Limb (tissue), 2 donors: ENCODE results near the gene ZNF311.
A peak's percentile ranks its signal among the peaks of the same experiment; 100 is the strongest.
"Not testable (repeated sequence)": the region's sequence is repeated elsewhere in the genome, so short reads cannot be mapped to it uniquely, and the experiment has no call there.

Experiments
- DNase-seq, 2 donors: peaks; one replicate each; pipeline ENCODE4 v3.0.0-alpha.2; 2016; ENCODE audit errors: extremely low spot score in 2 of 2

Gene ZNF311

DNA sequence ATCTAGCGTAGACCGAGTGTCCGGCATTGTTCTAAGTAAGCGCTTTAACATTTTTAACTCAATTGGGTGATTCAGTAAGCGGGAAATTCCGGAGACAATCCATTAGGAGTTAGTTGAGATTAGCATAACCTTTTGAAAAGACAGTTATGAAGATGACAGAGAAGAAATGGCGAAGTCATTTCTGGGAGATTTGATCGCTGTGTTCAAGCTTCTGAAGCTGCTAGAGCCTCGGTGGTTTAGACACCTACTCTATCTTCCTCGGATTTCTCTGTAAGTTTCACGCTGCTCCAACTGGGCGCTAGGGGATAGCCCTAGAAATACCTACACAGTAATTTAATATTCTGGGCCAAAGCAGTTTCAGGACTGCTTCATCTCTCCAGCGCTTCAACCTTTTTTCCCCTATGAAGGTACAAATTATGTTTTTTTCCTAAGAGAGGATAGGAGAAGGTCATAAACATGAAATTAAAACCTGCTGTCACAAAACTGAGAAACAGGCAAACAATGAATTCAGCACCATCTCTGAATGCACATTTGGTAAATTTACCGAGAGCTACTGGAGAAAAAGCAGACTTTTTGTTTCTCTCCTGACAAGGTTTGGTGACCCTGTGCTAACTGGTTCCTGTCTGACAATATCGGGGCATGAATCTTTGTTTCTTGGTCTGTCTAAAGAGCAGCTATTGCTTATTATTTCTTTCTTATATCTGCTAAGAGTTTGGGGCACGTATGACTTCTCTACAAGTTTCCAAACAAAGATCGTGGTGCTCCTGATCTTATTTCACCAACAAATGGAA lies 22.4 kb downstream of the ZNF311 start:
- peak; percentile 47 to 73 for DNase-seq

DNA sequence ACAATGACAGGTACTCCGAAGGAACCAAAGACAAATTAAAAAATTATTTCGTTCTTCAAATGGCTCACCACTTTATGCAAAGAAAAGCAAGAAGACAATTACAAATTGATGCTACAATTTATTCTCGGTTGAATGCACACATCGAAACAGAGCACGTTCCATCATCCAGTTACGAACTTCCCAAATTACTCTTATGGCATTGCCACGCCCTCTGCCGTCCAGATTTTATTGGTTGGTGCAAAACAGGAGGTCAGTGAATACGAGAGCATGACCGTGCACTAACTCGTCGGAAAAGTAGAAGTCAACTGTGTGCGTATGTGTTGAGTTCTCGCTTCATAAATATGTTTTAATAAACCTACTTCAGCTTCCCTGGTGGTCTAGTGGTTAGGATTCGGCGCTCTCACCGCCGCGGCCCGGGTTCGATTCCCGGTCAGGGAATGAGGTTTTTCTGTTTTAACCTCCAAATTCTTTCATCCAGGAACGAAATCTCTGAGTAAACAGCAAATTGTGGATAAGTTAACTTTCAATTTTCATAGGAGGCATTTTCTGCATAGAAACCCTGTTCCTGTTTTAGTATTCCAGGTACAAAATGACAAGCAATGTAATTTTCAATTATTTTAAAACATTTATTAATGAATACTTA lies 23.2 kb downstream of the ZNF311 start:
- DNase-seq, result peak; percentile 91

DNA sequence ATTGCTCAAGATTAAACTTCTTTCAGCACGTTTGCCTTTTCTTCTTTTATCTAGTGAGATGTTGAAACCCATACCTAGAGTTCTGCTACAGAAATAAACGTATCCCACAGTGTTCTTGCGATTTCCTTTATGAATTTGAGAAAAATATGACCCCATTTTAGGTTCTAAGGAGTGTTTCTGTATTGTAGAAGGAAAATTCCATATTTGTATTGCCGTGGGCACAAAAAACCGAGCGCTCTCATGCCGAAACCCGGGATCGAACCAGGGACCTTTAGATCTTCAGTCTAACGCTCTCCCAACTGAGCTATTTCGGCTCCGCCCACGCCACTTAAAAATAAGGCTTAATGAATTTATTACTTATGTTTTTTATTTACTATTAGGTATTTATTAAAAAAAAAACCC lies 23.7 kb downstream of the ZNF311 start:
- peak; percentile 88 to 89 for DNase-seq

DNA sequence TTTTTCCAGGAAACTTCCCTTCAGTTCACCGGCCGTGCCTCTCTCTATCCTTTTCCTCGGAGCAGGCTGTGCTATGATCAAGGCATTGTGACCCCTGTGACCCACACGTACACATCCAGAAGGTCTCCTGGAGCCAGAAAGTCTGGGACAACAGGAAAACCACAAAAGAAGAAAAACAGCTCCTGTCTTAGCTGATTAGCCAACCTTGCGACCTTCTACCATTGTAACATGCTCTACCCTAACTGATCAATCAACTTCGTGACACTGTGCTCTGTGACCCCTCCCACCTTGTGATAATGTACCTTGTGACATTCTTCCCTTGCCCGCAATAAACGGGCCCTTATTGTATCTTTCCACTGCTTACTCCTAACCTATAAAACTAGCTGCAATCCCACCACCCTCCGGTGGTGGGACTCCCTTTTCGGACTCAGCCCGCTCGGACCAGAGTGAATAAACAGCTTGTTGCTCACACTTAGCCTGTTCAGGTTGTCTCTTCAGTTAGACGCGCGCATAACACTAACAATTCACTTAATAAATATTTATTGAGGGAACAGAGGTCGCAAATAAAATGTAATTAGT lies 24.2 kb downstream of the ZNF311 start:
- DNase-seq, result peak; percentile 80 to 84

DNA sequence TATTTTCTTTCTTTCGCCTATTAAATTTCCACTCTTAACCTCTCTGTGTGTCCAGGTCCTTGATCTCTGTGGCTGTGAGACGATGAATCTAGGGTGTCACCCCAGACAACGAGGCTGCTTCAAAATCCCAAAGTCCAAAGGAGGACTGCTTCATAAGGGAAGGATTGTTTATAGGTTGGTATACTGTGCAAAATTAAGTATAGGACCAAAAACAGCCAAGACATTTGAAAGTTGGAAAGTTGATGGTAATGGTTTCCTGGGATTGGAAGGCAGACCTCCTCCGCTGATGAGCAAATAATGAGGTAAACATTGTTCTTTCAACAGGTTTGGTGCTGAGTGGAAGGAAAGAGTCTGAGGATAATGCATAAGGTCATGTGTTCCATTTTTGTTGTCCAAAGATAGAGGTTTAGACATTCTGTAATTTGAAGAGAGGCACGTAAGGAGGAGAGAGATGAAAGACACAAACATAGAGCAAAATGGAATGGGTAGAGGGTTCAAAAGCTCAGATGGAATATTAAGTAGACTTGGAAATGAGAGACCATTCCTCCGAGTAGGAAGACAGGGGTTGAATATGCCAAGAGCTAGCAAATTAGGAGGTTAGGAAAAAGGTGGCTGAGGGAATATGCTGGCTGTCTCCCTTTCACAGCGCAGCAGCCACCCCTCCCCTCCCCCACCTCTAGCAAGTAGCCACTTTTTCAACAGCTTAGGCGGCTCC lies 24.8 kb downstream of the ZNF311 start:
- no peak for DNase-seq

DNA sequence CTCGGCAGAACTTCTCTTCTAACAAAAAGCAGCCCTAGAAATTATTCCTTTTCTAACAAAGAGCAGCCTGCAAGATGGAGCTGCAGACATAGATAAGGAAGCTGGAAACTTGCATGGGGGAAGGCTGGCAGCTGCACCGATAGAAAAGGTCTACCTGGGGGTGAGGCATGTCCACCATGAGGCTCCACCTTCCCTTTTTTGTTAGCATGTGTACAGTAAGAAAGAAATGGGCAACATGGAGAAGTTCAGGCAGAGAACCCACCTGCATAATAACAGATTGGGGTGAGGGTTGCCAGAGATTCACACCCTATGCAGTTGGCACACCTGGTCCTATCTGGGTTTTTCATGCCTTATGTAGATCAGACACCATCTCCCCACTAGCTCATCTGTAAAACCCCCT lies 25.4 kb downstream of the ZNF311 start:
- no peak for DNase-seq

DNA sequence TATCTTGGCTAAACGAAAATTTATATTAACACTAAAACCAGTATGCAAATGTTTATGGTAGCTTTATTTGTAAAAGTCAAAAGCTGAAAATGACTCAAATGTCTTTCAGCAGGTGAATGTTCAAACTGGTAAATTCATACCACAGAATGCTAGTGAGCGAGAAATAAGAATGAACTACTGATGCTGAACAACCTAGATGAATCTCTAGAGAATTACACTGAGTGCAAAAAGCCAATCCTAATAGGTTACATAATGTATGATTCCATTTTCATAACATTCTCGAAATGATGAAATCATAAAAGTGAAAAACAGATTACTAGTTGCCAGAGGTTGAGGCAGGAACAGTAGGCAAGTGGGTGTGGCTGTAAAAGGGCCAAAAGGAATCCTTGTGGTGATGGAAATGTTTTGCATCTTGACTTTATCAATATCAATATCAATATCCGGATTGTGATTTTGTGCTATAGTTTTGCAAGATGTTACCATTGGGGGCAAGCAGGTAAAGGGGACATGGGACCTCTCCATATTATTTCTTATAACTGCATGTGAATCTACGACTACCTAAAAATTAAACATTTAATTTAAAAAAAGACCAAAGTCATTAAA lies 26.1 kb downstream of the ZNF311 start:
- no peak for DNase-seq

DNA sequence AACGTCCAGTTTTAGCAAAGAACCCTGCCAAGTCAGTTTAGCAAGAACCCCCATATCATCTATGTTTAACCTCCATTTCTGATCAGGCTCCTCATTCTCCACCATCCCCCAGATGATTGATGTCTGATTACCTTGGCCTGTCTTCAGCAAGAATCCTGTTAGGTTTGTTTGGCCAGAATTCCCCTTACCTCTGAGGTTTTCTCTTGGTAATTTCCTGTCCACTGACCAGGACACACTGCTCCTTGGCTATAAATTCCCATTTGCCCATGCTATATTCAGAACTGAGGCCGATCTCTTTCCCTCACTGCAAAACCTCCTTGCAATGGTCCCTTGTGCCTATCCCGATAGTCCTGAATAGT lies 27.0 kb downstream of the ZNF311 start:
- DNase-seq, result no peak

DNA sequence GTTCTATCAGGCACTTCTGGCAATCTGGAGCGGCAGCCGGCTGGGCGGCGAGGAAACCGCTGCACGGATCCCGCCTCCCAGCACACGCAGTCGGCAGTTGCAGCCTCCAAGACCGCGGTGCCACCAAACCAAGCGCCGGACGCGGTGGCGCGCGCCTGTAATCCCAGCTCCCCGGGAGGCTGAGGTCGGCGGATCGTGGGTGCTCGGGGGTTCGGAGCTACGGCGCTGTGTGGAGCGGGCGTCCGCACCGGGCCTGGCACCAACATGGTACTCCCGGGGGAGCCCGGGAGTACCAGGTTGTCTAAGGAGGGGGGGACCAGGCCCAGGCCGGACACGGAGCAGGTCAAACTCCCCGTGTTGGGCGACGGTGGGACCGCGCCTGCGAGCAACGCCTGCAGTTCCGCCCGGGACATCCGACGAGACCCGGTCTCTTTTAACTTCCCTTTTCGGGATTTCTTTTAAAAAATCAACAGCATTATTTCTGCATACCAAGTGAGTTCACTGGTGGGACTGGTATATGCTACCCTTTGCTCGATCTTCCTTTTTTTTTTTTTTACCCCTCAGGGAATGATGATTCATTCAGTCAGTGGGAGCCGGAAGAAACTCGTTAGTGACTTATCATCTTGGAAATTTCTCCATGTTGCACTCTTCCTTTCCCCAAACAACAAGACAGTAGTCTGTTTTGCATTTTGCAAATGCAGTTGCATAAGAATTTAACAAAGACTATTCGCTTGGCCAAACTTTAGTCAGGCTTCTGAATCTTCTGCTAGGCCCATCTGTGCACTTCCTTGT lies 27.6 kb downstream of the ZNF311 start:
- DNase-seq, result no peak

DNA sequence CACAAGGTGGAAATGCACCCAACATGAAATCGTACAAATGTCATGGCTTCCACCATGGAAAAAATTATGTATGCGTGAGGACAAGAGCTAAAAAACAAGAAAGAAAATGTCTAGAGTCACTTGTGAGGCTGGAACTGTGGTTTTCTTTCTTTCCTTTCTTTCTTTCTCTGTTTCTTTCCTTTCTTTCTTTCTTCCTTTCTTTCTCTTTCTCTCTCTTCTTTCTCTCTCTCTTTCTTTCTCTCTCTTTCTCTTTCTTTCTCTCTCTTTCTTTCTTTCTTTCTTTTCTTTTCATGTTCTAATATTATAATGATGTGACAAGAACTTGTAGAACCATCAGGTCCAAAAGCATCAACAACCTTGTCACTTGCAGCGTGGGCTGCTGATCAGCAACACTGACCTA lies 28.4 kb downstream of the ZNF311 start:
- DNase-seq, result no peak

DNA sequence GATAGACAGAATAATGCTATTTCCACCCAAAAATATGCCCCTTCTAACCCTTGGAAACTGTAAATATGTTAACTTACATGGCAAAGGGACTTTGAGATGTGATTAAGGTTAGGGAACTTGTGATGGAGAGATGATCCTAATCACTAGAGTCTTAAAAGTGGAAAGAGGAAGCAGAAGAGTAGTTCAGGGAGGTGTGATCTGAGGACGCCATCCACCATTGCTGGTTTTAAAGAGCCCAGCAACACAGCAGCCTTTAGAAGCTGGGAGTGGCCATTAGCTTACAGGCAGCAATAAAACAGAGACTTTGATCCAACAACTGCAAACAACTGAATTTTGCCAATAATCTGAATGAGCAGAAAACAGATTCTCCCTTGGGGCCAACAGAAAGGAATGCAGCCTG lies 30.6 kb downstream of the ZNF311 start:
- no peak for DNase-seq

DNA sequence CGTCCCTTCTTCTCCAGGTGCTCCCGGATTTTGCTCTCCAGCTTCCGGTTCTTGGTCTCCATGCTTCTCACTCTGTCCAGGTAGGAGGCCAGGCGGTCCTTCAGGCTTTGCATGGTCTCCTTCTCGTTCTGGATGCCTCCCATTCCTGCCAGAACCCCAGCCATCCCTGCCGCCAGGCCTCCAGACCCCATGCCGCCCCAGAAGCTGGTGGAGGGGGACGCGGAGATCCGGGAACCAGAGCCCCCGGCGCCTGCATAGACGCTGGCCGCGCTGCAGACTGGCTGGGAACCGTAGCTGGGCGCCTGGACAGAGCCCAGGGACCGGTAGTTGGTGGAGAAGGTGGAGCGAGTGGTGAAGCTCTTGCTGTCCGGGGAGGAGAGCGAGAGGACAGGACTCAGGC lies 35.1 kb downstream of the ZNF311 start:
- not testable (repeated sequence) for DNase-seq

DNA sequence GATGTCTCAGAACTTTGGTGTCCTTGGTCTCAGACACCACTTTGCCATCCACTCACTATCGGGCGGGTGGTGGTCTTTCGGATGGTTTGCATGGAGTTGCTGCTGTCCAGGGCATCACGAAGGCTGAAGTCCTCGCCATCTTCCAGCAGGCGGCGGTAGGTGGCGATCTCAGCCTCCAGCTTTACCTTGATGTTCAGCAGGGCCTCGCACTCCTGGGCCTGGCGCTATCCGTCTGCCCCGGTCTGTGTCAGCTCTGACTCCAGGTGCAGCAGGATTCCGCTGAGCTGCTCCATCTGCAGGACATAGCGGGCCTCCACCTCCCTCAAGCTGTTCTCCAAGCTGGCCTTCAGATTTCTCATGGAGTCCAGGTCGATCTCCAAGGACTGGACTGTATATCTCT lies 36.0 kb downstream of the ZNF311 start:
- DNase-seq, result no peak

DNA sequence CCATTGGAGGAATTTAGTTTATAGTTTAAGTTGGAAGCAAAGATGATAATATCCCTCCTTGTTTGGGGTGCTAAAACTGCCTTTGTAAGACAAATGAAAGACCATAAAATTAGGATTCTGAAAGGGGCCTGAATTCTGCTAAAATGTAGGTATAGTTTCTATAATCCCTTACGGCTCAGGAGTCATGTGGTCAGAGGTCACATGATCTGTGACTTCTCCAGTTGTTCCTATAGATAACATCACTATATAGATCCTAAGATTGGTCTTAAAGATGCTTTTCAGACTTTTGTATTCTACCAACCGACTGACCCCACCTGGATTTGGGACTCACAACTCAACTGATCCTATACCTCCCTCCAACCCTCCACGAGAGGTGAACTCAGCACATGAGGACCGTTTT lies 36.6 kb downstream of the ZNF311 start:
- DNase-seq, result no peak

DNA sequence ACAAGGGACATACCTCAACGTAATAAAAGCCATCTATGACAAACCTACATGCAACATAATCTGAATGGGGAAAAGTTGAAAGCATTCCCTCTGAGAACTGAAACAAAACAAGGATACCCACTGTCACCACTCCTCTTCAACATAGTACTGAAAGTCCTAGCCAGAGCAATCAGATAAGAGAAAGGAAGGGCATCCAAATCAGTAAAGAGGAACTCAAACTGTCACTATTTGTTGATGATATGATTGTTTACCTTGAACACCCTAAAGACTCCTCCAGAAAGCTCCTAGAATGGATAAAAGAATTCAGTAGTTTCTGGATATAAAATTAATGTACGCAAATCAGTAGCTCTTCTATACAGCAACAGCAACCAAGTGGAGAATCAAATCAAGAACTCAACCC lies 39.4 kb downstream of the ZNF311 start:
- no peak for DNase-seq

DNA sequence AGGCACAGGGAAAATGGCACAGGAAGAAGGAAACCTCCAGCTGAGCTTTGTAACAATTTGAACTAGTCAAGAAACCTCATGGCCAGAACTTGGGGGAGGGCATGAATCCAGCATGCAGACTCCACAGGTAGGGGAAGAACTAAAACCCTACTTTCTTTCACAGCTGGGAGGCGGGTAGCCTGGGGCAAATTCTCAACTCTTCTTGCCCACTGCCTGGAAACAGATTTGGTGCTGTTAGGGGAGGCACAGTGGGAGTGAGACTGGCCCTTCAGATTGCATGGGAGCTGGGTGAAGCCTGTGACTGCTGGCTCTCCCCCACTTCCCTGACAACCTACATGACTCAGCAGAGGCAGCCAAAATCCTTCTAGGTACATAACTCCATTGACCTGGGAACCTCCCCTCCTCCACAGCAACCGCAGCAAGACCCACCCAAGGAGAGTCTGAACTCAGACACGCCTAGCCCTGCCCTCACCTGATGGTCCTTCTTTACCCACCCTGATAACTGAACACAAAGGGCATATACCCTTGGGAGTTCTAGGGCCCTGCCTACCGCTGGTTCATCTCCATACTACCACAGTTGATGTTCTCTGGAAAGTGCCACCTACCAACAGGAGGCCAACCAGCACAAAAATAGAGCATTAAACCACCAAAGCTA lies 44.1 kb downstream of the ZNF311 start:
- DNase-seq, result no peak

DNA sequence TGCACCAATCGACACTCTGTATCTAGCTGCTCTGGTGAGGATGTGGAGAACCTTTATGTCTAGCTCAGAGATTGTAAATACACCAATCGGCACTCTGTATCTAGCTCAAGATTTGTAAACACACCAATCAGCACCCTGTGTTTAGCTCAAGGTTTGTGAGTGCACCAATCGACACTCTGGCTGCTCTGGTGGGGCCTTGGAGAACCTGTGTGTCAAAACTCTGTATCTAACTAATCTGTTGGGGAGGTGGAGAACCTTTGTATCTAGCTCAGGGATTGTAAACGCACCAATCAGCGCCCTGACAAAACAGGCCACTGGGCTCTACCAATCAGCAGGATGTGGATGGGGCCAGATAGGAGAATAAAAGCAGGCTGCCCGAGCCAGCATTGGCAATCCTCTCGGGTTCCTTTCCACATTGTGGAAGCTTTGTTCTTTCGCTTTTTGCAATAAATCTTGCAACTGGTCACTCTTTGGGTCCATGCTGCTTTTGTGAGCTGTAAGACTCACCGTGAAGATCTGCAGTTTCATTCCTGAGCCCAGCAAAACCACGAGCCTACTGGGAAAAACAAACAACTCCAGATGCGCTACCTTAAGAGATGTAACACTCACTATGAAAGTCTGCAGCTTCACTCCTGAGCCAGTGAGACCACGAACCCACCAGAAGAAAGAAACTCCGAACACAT lies 46.4 kb downstream of the ZNF311 start:
- DNase-seq, result not testable (repeated sequence)

DNA sequence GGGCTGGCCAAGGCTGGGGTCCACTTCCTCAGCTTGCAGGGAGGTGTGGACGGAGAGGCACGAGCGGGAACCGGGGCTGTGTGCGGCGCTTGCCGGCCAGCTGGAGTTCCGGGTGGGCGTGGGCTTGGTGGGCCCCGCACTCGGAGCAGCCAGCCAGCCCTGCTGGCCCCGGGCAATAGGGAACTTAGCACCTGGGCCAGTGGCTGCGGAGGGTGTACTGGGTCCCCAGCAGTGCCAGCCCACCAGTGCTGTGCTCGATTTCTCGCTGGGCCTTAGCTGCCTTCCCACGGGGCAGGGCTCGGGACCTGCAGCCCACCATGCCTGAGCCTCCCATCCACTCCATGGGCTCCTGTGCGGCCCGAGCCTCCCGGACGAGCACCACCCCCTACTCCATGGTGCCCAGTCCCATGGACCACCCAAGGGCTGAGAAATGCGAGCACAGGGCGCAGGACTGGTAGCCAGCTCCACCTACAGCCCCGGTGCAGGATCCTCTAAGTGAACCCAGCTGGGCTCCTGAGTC lies 47.3 kb downstream of the ZNF311 start:
- not testable (repeated sequence) for DNase-seq

DNA sequence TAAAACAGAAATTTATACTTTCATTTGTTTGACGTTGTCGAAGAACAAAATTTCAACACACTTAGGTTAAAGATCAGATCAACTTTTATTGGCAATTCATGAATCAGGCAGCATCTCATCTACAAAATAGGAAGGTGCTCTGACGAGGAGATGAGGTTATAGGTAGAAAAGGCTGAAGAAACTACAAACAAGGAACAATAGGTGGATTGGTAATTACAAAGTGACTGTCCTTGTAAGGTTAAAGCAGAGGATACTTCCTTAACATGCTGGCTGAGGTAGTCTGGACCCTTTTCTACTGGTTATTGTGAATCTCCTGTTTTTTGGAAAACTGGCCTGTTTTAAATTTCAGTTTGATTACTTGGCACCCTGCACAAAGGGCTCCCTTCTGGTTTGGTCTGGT lies 48.8 kb downstream of the ZNF311 start:
- no peak for DNase-seq
